GM18909 (cell line): ENCODE measurements around the gene NCOA3.
A peak's percentile ranks its signal among the peaks of the same experiment; 100 is the strongest.
"Not testable (repeated sequence)": the region's sequence is repeated elsewhere in the genome, so short reads cannot be mapped to it uniquely, and the experiment has no call there.

ENCODE experiments used
- ATAC-seq: cut with Tn5 transposase; IDR thresholded peaks from one replicate; pipeline ENCODE4 v1.9.1; 2021; ENCODE audit warnings: mild to moderate bottlenecking; ENCODE audit not compliant: unreplicated experiment, poor library complexity

The NCOA3 gene

GRCh38 chr20:47498606-47499005 lies 3.1 kb upstream of the NCOA3 start:
- no peak for ATAC-seq

DNA sequence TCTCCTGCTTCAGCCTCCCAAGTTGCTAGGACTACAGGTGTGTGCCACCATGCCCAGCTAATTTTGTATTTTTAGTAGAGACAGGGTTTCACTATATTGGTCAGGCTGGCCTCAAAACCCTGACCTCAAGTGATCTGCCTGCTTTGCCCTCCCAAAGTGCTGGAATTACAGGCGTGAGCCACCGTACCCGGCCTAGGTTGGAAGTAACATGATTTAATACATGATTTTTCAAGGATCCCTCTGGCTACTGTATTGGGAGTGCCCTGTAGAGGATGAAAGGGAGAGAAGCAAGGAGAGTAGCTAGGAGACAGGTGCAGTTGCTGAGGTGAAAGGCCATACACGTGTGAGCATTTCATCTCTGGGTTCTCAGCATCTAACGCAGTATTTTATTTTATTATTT lies 2.6 kb upstream of the NCOA3 start:
- no peak for ATAC-seq

GRCh38 chr20:47500082-47500481 lies 1.6 kb upstream of the NCOA3 start:
- ATAC-seq = not testable (repeated sequence)

DNA sequence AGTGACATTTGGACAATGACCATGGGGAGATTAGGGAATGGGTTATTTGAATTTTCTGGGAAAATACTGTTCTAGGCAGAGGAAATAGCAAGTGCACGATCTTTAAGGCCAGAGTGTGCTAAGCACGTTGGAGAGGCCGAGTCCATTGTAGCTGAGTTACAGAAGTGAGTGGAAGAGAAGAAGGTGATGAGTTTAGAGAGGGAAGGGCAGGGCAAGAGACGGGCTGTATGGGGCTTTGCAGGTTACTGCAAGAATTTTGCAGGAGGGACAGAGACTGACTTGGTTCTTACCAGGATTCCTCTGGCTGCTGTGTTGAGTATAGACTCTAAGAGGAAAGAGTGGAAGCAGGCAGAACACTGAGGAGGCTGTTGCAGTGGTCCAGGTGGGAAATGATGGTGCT lies 1.1 kb upstream of the NCOA3 start:
- no peak for ATAC-seq

GRCh38 chr20:47501116-47501481 lies 588 bp upstream of the NCOA3 start:
- ATAC-seq = peak; percentile 1

- no peak for ATAC-seq
These were observed 868 bp downstream of the NCOA3 start for GRCh38 chr20:47502271-47503239.

GRCh38 chr20:47503685-47504084 lies 2.0 kb downstream of the NCOA3 start:
- no peak for ATAC-seq

GRCh38 chr20:47506335-47506734 lies 4.6 kb downstream of the NCOA3 start:
- no peak for ATAC-seq

DNA sequence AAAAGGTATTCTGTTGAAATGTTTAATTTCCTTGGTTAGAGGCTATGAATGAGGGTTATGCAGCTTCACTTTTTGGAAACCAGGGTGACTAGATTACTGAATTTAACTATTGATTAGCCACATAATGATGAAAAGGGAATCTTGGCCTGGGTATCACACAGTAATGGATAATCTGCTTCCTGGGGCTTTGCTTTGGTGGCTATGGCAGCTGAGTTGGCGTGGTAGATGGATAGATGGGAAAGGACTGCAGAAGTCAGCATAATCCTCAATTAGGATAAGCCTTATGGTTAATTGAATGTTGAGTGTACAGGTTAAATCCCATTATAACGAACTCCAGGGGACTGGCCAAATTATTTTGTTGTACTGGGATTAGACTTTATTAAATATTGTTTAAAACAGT lies 5.2 kb downstream of the NCOA3 start:
- no peak for ATAC-seq

DNA sequence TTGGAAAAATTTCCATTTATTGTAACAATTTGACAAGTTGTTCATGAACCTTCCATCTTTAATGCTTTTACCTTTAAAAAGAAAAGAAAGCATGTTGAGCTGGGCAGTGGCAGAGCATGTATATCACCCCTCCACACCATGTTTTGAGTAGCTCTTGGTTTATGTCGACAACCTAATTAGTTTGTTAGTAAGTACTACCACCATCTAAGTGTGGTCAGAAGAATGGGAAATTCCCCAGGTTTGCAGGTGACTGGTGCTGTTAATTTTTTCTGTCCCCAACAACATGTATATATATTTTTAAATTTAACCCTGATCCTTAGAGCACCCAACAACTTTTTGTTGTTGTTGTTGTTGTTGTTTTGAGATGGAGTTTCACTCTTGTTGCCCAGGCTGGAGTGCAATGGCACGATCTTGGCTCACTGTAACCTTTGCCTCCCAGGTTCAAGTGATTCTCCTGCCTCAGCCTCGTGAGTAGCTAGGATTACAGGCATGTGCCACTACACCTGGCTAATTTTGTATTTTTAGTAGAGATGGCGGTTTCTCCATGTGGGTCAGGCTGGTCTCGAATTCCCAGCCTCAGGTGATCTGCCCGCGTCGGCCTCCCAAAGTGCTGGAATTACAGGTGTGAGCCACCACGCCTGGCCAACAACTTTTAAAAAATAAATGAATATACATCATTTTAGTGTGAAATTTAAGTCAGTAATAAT lies 5.7 kb downstream of the NCOA3 start:
- peak; percentile 44 for ATAC-seq

DNA sequence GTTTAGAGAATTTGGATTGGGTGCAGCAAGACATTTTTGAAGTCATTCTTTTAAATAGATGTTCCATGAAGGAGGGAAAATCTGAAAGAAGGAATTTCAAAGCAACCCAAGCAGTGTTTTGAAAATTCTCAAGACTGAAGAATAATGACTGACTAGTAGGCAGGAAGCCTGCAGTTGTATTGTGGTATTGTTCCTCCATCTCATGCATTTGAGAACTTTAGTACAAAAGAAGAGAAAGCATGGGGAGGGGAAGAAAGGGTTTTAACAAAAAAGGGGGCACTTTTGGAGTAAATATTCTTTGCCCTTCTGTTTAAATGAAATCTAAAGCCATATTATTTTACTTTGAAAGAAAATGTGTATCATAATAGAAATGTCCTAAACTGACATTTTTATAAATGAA lies 6.6 kb downstream of the NCOA3 start:
- no peak for ATAC-seq

DNA sequence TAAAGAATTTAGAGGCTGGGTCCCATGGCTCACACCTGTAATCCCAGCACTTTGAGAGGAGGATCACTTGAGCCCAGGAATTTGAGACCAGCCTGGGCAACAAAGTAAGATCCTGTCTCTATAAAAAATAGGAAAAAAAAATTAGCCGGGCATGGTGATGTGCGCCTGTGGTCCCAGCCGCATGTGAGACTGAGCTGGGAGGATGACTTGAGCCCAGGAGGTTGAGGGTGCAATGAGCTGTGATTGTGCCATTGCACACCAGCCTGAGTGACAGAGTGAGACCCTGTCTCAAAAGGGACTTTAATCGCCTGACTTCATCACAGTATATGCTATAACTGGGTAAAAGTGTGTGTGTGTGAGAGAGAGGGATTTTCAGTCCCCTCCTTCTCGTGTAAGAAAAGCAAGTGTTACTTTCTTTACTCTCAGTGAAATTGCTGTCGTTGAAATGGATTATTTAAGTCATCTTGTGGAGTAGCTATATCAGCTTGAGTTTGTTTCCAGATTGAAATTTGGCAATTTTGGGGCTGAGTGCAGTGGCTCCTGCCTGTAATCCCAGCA lies 7.5 kb downstream of the NCOA3 start:
- ATAC-seq = no peak

- no peak for ATAC-seq
These were observed 8.0 kb downstream of the NCOA3 start for GRCh38 chr20:47509685-47510084.

DNA sequence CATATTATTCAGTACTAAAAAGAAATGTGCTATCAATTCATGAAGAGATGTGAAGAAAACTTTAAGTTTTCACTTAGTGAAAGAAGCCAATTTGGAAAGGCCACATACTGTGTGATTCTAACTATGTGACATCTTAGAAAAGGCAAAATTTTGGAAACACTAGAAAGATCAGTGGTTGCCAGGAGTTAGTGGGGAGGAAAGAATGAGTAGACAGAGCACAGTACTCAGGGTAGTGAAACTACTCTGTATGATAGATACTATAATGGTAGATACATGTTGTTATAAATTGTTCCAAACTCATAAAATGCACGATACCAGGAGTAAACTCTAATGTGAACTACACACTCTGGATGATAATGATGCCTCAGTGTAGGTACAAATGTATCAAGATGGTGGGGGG lies 14.2 kb downstream of the NCOA3 start:
- ATAC-seq = no peak

GRCh38 chr20:47521059-47521808 lies 19.5 kb downstream of the NCOA3 start:
- ATAC-seq = no peak

DNA sequence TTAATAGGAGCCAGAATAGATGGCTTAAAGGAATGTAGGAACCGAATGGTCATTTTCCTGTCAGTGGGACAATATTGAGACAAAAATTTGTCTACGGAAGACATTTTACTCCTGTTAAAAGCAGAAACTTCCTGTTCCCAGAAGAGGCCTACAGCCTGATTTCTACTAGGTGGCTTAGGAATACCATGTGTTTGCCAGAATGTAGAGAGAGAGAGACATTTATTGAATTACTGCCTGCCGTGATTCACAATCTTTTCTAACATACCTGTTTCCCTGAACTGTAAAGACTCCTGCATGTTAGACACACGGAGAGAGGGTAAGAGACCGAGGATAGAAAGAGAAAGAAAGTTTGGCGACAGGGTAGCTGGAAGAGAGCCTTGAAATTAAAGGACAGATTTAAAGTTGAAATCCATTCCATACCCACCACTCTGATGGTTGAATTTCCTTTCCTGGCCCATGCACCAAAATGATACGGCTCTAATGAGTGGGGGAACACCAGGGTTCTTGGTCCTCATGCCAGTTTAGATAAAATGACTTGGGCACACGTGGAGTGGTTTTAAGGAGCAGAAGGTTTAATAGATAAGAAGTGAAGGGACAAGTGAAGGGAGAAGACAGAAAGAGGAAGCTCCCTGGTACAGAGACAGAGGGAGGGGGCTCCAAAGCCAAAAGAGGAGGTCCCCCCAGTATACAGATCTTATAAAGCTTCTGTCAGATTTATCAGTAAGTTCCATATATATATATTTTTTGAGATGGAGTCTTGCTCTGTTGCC lies 22.5 kb downstream of the NCOA3 start:
- ATAC-seq = no peak

DNA sequence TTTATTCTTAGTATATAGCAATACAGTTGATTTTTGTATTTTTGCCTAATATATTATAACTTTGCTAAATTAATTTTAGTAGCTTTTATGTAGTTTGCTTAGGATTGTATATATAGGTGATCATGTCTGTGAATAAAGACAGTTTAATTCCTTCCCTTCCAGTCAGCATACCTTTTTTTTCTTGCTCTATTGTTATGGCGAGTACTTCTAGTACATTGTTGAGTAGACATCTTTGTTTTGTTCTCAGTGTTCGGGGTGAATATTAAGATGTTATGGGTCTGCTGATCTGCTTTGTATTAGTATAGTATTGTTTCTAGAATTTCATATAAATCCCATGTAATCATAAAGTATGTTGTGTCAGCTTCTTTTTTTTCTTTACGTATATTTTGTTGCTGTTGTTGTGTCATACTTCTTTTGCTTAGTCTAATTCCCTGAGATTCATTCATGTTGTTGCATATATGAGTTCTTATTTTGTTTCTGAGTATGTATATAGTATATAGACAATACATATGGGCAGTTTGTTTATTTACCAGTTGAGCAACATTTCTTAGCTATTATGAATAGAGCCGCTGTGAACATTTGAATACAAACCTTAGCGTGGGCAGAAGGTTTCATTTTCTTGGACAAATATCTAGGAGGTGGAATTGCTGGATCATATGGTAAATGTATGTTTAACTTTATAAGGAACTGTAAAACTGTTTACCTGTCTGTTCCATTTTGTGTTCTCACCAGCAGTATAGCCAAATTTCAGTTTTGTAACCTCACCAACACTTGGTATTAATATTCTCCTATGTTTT lies 25.5 kb downstream of the NCOA3 start:
- no peak for ATAC-seq

GRCh38 chr20:47529840-47530239 lies 28.2 kb downstream of the NCOA3 start:
- no peak for ATAC-seq

DNA sequence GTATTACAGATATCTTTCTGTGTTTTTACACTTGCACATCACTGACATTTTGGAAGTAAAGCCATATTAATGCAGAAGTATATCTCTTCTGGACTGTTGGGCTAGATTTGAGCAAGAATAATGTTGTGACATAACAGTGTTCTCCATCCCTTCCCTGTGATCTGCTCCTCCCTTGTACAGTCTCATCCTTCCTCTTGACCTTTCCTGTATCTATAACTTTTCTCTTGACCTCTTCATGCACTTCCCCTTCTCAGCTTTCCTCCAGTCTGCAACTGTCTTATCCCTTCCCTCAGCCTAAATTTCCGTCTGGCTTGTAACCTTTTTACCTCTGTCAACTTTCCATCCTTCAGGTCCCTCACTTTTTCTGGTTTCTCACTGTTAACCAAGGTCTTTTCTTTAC lies 29.8 kb downstream of the NCOA3 start:
- no peak for ATAC-seq
